HTERT RPE-1 (cell line): Measurements from ENCODE around the gene NGRN.

ENCODE experiments used
- in situ Hi-C: fragments of 300-500 bp; cut with MboI; formaldehyde crosslinking; loops from 4 replicates; pipeline ENCODE4 v1.14.3; 2020; ENCODE audit warnings: low sequenced_read_pairs

NGRN gene

DNA sequence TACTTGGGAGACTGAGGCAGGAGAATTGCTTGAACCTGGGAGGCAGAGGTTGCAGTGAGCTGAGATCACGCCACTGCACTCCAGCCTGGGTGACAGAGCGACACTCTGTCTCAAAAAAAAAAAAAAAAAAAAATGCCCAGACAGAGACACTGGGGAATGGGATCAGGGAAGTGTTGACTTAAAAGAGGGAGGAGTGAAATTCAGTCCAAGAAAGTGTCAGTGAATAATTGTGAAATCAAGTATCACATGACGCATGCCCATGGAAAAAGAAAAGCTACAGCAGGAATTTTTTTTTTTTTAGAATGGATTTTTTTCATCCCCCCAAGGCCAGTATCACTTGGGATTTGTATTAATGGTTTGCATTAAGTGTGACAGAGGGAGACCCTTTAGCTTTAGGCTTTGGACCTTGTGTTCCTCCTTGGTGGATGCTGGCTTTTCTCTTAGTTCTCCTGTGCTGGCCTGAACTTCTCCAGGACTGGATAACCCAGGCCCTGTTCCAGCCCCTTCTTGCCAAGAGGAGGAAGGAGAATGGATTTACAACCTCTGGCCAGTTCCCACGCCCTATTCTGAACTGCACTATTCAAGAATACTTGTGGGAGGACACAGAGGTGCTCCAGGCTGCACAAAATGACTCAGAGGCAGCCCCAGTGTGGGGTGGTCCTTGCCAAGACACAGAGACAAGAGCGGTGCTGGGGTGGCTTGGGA lies 50.0 kb downstream of the NGRN start:
- in situ Hi-C loops: no loop called here

DNA sequence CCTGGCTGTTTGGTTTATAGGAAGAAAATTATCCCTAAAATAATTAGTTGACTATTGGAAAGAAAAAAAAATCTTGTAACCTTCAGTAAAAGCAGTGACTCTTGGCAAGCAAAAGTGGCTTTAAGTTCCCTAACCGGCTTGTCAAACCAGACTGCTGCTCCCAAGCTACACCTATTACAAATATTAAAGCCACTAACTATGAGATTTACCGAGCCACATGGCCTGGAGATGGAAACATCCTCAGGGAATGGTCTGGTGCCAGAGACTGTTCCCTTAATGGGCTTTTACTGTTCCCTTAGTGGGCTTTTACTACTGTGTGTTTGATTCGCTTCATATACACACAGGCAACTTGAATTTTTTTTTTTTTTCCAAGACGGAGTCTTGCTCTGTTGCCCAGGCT lies 50.7 kb downstream of the NGRN start:
- in situ Hi-C loops: no loop called here

DNA sequence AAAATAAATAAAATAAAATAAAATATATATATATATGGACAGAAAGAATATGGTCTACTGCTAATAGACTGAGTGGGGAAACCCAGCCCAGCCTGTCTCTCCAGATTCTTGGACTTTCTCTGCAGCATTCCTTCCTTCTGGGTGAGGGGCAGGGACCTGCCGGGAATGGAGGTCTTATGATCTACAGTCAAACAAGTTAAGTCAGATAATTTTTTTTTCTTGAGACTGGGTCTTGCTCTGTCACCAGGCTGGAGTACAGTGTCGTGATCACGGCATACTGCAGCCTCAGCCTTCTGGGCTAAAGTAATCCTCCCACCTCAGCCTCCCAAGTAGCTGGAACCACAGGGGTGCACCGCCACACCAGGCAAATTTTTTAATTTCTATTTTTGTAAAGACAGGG lies 53.1 kb downstream of the NGRN start:
- in situ Hi-C loops: no loop called here

DNA sequence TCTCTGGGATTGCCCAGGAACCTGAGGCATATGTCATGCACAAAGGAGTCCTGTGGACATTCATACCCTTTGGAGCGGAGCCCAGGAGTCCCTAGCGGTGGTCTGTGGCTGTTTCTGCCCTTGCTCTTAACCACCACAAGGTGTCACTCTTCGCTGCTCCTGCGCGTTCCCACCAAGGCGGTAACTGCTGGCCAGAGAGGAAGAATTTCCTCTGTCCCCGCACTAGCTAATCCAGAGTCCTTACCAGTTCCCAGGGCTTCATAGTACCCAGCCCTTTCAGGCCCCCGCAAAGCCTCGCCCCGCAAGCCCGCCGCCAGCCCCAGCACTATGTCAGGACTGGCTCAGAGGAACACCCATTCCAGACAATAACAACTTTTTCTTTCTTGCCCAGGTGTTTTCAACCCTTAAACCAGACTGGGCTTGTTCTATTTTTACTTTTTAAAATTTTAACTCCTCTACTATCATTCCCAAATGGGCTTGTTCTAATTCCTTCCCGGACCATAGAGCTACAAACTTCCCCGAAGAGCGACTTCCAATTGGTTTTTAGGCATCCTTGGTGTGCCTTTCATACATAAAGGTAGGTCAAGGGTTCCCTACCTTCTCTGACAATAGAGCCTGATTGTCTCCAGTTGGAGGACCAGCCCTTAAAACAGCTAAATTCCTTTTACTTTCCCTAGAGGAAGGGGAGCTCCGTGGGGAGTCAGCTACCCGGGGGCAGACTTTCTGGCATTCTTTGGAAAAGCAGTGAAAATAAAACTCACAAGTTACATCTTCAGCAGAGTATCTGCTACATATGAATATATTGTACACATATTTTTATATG lies 54.8 kb downstream of the NGRN start:
- in situ Hi-C loops: no loop called here

DNA sequence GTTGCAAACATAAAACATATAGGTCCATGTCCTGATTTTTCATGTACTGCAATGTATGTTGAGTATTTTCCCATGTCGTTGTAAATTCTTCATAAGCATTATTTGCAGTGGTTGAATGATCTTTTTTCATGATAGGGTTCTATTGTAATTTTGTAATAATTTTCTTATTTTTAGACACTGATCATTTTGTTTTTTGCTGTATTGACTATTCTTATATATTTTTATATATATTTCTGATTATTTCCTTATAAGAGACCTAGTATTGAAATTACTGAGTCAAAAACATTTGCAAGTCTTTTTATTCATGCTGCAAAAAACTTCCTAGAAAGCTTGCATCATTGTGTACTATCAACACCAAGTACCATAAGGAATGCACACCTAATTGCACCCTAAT lies 55.4 kb downstream of the NGRN start:
- in situ Hi-C loops: no loop called here
